GM12873 (cell line): ENCODE measurements around the gene COL27A1.

Source experiments
- TF ChIP-seq, protein P1 (sequence below): IDR thresholded peaks from 2 replicates; pipeline ENCODE4 v1.5.1; 2012; ENCODE audit warnings: low read depth, mild to moderate bottlenecking, moderate library complexity, low read length, control low read depth; ENCODE audit not compliant: insufficient read depth; ENCODE audit errors: missing control alignments

Gene COL27A1

DNA sequence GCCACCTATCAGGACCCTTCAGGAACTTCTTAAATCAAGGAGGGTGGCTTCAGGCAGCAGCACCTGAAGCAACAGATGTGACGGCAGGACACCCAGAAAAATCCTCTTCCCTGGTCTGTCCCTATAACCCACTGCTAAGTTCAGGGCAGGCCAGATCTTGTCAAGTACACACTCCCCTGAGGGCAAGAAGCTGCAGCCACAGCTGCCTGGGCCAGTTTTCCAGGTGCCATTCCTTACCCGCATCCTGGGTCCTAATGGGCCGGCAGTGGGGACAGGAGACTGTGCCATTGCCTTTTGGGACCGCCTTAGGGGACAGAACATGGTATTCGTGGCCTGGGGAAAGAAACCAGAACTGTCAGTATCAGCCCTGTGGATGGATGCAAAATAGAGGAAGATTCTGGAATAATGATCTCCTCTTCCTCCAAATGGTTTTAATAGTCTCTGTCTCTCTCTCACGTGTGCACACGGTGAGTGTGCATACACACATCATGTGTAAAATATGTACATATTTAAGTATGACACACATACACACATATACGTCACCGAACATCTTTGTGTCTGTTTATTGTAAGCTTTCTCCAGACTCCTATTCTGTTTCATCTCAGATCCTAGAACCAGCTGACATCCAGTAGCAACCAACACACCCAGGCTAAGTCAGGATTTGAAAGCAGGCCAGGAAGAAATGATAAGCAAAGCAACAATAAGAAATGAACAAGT lies 188.3 kb downstream of the COL27A1 start:
- TF ChIP-seq, protein P1, sequence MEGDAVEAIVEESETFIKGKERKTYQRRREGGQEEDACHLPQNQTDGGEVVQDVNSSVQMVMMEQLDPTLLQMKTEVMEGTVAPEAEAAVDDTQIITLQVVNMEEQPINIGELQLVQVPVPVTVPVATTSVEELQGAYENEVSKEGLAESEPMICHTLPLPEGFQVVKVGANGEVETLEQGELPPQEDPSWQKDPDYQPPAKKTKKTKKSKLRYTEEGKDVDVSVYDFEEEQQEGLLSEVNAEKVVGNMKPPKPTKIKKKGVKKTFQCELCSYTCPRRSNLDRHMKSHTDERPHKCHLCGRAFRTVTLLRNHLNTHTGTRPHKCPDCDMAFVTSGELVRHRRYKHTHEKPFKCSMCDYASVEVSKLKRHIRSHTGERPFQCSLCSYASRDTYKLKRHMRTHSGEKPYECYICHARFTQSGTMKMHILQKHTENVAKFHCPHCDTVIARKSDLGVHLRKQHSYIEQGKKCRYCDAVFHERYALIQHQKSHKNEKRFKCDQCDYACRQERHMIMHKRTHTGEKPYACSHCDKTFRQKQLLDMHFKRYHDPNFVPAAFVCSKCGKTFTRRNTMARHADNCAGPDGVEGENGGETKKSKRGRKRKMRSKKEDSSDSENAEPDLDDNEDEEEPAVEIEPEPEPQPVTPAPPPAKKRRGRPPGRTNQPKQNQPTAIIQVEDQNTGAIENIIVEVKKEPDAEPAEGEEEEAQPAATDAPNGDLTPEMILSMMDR, result no peak

- TF ChIP-seq, protein P1, result no peak
Observed at GRCh38 chr9:114344188-114344566, 188.8 kb downstream of the COL27A1 start.

DNA sequence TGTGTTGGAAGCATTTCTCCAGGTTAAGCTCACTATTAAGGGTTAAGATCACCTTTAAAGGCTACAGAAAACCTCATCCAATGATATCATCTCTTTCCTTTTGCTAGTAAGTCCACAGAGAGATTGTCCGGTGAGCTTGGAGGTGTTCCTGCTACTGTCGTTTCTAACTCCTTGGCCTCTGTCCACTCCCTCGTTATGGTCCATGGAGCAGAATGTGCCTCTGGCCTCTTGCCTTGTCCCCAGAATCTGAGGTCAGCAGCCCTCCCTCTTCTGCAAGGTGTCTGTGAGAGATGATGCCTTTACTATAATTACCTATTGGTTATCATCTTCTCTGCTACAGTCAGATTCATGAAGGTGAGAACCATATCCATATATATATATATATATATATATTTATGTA lies 189.4 kb downstream of the COL27A1 start:
- TF ChIP-seq, protein P1, result no peak

DNA sequence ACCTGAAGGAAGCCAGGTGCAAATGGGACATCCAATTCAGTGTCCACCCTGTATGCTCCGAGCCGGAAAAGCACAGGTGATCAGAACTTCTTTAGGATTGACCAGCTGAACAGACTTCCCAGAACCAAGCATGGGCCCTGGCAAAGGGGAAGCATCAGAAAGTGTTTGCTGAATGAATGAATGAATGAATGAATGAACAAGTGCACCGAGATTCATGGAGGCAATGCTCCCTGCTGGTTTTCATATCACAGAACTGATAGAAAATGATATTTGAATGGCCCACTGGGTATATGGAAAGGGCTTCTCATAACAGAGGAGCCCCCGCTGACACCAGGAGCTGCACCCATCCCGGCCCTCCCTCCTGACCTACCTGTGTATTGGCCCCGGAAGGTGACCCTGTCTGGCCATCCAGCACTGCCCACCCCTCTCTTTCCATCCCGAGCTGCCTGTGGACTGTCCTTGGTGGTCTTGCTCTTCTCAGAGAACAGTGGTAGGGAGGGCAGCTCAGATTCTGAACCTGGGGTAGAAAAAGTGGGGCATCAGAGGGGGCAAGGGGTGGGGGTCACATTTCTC lies 190.2 kb downstream of the COL27A1 start:
- TF ChIP-seq, protein P1, result no peak

- TF ChIP-seq, protein P1, result no peak
Observed at GRCh38 chr9:114346146-114346545, 190.8 kb downstream of the COL27A1 start.

DNA sequence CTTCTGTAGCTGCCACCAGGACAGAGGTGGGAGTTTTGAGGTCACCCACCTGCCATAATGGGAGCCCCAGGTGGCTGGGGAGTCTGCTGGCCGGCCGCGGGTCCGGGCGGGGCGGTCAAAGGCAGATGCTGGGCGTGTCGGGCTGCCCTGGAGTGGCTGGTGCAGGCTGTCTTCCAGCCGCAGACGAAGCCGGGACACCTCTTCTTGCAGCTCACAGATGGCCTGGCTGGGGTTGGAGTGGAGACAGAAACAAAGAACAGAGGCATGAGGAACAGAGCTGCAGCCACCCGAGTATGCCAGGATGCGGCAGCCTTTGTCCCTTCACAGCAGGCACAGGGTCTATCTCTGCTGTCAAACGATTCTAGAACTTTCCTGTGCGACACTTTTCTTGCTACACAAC lies 192.3 kb downstream of the COL27A1 start:
- TF ChIP-seq, protein P1, result no peak

- TF ChIP-seq, protein P1, result no peak
Observed at GRCh38 chr9:114348261-114348905, 193.0 kb downstream of the COL27A1 start.
